Kidney (tissue), 14 donors: Measurements from ENCODE around the gene CA12. TPM values are rescaled to one million over a fixed set of nuclear protein-coding genes. Genes with fewer than 3 reads are reported as not detected.
"Not testable (repeated sequence)": the region's sequence is repeated elsewhere in the genome, so short reads cannot be mapped to it uniquely, and the experiment has no call there.

Source experiments
- DNase-seq, 5 donors: peaks; one replicate each; pipeline ENCODE4 v3.0.0-alpha.2; 2013 to 2020
- FAIRE-seq: peaks from 2 replicates; lab custom pipeline; 2012; peaks lifted over from hg19 to GRCh38; lab: Jason Lieb, UNC
- H3K27ac ChIP-seq, 2 donors: one replicate each; pipeline ENCODE4 v1.7.0; 2013; ENCODE audit warnings: low read depth in 2 of 2, low read length in 2 of 2, inconsistent platforms in 1 of 2
- H3K27me3 ChIP-seq: one replicate; pipeline ENCODE4 v1.7.1; 2013; ENCODE audit warnings: low read length, inconsistent platforms; ENCODE audit not compliant: control insufficient read depth, insufficient read depth
- H3K36me3 ChIP-seq, 3 donors: one replicate each; pipeline versions ENCODE4 v1.7.0 to v1.7.1; 2013; ENCODE audit warnings: low read length in 3 of 3, control low read depth in 1 of 3, inconsistent platforms in 1 of 3; ENCODE audit not compliant: insufficient read depth in 3 of 3, control insufficient read depth in 2 of 3
- H3K4me1 ChIP-seq, 3 donors: one replicate each; pipeline versions ENCODE4 v1.7.0 to v1.7.1; 2013; ENCODE audit warnings: low read length in 3 of 3, inconsistent platforms in 1 of 3, low read depth in 1 of 3; ENCODE audit not compliant: control insufficient read depth in 2 of 3, insufficient read depth in 2 of 3
- H3K4me3 ChIP-seq, 3 donors: one replicate each; pipeline versions ENCODE4 v1.7.0 to v1.8.1; 2013; ENCODE audit warnings: low read length in 3 of 3, control low read depth in 1 of 3, inconsistent platforms in 1 of 3
- H3K9ac ChIP-seq, 3 donors: one replicate each; pipeline versions ENCODE4 v1.7.0 to v1.7.1; 2013; ENCODE audit warnings: low read length in 3 of 3, control low read depth in 1 of 3, inconsistent platforms in 1 of 3
- H3K9me3 ChIP-seq, 3 donors: one replicate each; pipeline versions ENCODE4 v1.7.0 to v1.7.1; 2013; ENCODE audit warnings: low read length in 3 of 3, control low read depth in 1 of 3, inconsistent platforms in 1 of 3; ENCODE audit not compliant: control insufficient read depth in 2 of 3, insufficient read depth in 1 of 3
- CTCF ChIP-seq: IDR thresholded peaks from 3 replicates; pipeline ENCODE4 v1.5.1; 2012; ENCODE audit warnings: mild to moderate bottlenecking, moderate library complexity, borderline replicate concordance; ENCODE audit not compliant: insufficient read depth; ENCODE audit errors: extremely low read depth
- intact Hi-C: fragments of 100-400 bp; cut with DNase I; formaldehyde crosslinking; loops from one replicate; pipeline ENCODE4 v1.11.1; 2022
- polyA plus RNA-seq: library from polyadenylated mRNA; stranded (reverse); fragments of 350-450 nt; fragmentation: Illumina TruSeq; extraction: RNeasy Lipid Tissue Mini Kit (QIAGEN cat#74804); gene quantifications from one replicate; pipeline ENCODE4 v1.2.3, GENCODE V29; 2014; ENCODE audit warnings: low read depth, low replicate concordance; ENCODE audit not compliant: insufficient read depth
- total RNA-seq: library from RNA; stranded (reverse); fragmentation: NEBNext Ultra II Directional; extraction: Animal tissue kit (Norgen Biotek cat#: 25700); gene quantifications from one replicate; pipeline ENCODE4 v1.2.1, GENCODE V29; 2021
- donor health status: control.
- donor health status: control.
- donor health status: control.
- donor health status: control.
- donor health status: control.
- donor health status: DM: yes; HTN: yes; CAD: no.
- donor health status: Normal renal cell carcinoma (clear cell type).

The CA12 gene
- total and polyA plus RNA-seq, 2 donors from 2014 or later = 237 to 242 TPM

- Histone ChIP-seq H3K27me3 (no peaks in the 10 kb centered on the region), H3K4me3 (no peak overlapping the region), H3K4me1 (no peaks in the 10 kb centered on the region), H3K9me3 (no peaks in the 10 kb centered on the region), H3K9ac (no peak overlapping the region), H3K27ac (no peak overlapping the region), H3K36me3 (no peaks in the 10 kb centered on the region)
- intact Hi-C loops = no loop called here
- no peak for TF ChIP-seq CTCF
- no peak for DNase-seq
- no peak for FAIRE-seq
Measured at GRCh38 chr15:63420333-63420747, 38.7 kb upstream of the CA12 start.

GRCh38 chr15:63418811-63419210 is 37.2 kb upstream of the CA12 start:
- Histone ChIP-seq H3K9ac (no peak overlapping the region), H3K4me3 (no peak overlapping the region), H3K27ac (no peak overlapping the region), H3K4me1 (no peaks in the 10 kb centered on the region), H3K9me3 (no peaks in the 10 kb centered on the region), H3K36me3 (no peaks in the 10 kb centered on the region), H3K27me3 (no peaks in the 10 kb centered on the region)
- TF ChIP-seq CTCF = no peak
- FAIRE-seq (no peak), DNase-seq (no peak)
- intact Hi-C loops = no loop called here

- Histone ChIP-seq H3K4me1 (no peaks in the 10 kb centered on the region), H3K9ac (no peak overlapping the region), H3K9me3 (no peaks in the 10 kb centered on the region), H3K4me3 (no peak overlapping the region), H3K36me3 (no peaks in the 10 kb centered on the region), H3K27ac (no peak overlapping the region), H3K27me3 (no peaks in the 10 kb centered on the region)
- intact Hi-C loops = no loop called here
- no peak for FAIRE-seq
- DNase-seq = no peak
- no peak for TF ChIP-seq CTCF
Measured at GRCh38 chr15:63417721-63418120, 36.1 kb upstream of the CA12 start.

- FAIRE-seq, DNase-seq, H3K27ac ChIP-seq, H3K9ac ChIP-seq, intact Hi-C loops, H3K36me3 ChIP-seq, H3K27me3 ChIP-seq, H3K9me3 ChIP-seq, H3K4me3 ChIP-seq, H3K4me1 ChIP-seq: not testable (repeated sequence)
Measured at GRCh38 chr15:63417274-63417673, 35.6 kb upstream of the CA12 start.
